RKO (cell line): ENCODE data around the gene TMEM169.
"Not testable (repeated sequence)": the region's sequence is repeated elsewhere in the genome, so short reads cannot be mapped to it uniquely, and the experiment has no call there.

Experiments used
- DNase-seq: peaks from one replicate; pipeline ENCODE4 v3.0.0-alpha.2; 2016; ENCODE audit warnings: low spot score

The TMEM169 gene

DNA sequence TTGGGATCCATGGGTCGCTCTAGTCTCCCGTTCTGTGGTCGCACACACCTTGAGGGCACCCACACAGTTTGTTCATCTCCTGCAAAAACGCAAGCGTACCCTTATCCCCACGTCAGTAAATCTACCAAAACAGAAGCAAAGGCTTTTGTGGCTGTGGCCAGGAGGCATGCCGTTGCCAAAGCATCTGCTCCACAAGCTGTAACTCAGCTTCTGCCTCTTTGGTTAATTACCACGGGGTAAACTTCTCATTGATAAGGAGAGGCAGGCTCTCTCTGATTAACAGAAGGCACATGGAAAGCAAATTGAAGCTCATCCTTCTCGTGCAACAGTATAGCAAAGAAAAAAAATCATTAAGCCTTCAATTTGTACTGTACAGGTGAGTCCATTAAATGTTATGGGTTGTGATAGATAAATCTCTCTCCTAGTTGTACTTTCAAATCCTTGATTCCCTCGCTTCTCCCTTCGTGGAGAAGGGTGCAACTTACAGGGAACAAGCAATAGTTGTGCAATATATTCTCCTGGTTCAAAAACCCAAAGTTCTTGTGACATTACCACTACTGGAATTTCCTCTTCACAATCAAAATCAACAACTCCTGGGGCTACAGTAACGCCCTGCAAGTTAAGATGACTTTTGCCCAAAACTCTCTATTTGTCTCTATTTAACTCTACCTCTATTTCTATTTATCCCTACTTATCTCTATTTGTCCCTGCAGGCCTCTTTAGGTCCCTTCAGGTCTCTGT lies 10.4 kb upstream of the TMEM169 start:
- DNase-seq = no peak

DNA sequence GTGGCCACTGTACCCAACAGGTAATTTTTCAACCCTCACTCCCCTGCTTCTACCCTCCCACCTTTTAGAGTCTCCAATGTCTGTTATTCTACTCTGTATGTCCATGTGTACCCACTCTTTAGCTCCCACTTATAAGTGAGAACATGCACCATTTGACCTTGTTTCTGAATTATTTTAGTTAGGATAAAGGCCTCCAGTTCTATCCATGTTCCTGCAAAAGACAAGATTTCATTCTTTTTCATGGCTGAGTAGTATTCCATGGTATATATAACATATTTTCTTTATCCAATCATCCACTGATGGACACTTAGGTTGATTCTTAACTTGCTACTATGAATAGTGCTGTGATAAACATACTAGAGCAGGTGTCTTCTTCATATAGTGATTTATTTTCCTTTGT lies 9.2 kb upstream of the TMEM169 start:
- DNase-seq = no peak

DNA sequence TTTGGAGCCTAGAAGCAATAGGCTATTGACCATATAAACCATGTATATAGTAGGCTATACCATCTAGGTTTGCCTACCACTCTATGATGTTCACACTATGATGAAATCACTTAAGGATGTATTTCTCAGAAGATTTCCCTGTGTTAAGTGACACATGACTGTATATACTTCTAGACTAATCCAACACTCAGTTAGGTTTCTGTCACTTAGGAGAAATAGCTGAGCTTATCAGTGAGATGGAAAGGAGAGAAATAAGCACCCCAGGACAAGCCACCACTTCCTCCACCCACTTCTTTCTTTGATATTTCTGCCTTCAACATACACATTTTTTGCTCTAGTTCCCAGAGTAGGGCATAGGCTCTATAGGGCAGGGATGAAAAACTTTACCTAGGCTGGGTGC lies 7.9 kb upstream of the TMEM169 start:
- DNase-seq = no peak

DNA sequence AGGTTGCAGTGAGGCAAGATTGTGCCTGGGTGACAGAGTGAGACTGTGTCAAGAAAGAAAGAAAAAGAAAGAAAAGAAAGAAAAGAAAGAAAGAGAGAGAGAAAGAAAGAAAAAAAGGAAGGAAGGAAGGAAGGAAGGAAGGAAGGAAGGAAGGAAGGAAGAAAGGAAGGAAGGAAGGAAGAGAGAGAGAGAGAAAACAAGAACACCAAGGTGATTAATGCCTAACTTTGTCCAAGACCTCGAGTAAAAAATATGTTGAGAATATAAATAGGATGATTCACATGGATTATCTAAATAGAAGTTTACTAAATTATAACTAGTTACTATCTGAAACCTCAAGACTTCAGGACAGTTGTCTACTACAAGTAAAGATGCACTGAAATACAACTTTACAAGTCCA lies 7.3 kb upstream of the TMEM169 start:
- no peak for DNase-seq

DNA sequence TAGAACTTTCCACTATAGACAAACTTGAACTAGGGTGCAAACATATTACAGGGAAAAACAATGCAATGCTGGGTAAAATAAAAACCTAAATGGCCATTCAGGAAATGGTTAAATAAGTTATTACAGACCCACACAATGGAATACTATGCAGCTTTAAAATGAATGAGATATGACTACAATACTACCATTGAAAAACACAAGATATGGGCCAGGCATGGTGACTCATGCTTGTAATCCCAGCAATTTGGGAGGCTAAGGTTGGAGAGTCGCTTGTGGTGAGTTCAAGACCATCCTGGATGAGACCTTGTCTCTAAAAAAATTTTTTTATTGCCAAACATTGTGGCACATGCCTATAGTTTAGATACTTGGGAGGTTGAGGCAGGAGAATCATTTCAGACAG lies 6.9 kb upstream of the TMEM169 start:
- DNase-seq = no peak

DNA sequence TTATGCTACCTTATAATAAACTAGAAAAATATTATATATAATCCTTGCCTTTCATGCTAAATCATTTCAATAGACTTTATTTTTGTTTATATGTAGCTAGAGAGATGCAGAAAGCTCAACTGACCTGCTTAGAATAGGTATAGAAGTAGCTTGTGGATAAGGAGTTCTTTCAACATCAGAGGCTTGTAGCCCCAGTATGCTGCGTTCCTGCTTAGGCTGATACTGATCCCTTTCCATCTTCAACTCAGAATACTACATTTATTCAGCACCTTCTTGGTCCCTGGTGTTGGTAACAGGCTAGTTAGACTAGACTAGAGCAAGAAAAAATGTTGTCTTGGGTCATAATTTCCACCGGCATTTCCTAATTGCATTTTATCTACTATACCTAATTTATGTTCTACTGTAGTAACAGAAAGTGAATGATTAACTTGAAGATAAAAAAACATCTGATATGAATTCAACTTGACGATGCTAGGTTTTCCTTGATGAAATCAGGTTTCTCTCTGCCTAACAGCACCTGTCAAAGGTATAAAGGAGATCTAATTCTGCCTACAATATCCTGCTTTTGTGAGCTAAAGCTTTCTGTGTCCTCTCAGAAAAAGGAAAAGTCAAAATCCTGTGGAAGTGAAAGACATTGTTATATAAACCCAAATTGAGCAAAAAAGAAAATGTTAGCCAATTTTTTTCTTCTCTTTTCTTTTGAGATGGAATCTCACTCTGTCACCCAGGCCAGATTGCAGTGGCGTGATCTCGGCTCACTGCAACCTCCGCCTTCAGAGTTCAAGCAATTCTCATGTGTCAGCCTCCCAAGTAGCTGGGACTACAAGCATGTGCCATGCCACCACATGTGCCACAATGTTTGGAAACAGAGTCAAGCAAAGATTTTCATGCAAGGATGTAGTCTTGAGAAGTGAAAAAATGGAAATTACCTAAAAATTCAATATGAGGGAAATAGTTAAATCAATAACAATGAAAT lies 5.9 kb upstream of the TMEM169 start:
- DNase-seq = no peak

DNA sequence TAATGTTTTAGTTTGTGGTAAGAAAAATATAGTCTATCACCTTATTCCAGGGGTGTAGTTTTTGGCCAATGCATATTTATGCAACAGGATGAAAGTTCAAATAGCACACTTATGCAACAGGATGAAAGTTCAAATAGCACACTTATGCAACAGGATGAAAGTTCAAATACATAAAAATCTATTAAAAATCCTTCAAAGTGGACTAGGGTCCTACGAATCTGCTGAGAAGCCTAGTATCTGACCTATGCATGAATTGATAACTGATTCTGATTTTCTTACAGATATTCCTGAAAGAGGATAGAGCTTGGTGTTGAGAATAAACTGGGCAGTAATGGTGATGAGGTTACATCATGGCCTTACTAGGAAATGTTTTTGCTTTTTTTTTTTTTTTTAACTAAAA lies 2.9 kb upstream of the TMEM169 start:
- no peak for DNase-seq

DNA sequence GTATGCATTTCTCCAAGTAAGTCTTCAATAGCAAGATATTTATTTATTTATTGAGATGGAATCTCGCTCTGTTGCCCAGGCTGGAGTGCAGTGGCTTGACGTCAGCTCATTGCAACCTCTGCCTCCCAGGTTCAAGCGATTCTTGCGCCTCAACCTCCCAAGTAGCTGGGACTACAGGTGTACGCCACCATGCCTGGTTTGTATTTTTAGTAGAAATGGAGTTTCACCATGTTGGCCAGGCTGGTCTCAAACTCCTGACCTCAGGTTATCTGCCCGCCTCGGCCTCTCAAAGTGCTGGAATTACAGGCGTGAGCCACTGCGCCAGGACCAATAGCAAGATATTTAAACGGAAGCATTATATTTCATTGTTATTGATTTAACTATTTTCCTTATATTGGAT lies 1.7 kb upstream of the TMEM169 start:
- not testable (repeated sequence) for DNase-seq

DNA sequence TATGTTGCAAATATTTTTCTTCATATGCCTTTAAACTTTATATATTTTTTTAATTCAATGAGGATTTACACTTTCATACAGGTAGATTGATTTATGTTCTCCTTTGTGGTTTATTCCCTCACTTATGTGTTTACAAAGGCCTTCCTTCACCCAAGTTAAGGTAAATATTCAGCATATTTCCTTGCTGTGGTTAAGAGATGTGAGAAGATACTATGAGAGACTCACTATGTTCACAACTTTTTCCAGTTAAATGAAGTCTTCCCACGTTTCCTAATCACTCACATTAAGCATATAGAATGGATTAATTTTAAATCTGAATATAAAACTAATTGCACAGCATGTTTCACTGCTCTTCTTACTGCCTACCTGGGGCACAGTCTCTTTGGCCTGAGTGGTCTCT lies 707 bp upstream of the TMEM169 start:
- DNase-seq = no peak

DNA sequence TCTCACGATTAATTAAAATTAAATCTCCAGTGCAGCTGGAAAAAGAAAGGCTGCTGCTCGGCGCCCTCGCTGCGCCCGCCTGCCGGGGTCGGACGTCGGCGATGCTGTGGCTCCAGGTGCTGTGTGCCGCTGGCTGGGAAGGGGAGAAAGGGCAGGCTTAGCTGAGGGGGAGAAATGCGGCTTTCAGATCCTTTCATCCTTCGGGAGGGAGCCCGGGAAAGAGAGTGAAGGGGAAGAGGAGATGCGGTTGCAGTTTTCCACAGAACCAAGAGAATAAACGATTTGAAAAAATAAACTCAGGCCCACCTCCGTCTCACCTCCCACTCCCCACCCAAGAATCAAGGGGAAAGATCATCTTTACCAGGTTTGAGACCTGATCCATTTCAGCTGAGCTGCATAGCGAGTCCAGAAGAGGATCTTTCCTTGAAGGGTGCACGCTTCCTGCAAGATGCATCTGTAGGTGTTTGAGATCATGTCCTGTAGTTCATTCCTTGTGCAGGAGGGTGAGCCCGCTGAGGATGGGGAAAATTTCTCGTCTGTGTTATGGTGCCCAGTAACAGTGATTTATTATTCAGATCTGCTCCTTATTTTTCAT lies 495 bp downstream of the TMEM169 start:
- no peak for DNase-seq

DNA sequence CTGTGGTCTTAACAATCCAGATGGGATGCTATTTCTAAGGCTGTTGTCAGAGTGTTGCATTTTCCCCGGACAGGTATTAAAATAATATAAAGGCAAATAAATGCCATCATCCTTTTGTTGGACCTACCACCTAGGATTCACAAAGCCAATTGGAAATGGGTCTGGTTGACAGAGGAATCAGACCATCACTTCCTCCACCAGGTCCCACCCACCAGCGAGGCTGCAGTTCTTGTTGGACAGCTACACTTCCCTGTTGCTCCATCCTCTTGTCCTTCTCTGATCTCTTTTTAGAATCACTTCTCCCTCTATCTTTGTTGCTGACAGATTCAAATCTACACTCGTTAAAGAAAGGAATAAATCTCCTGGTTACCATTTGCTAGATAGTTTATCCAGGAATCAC lies 1.1 kb downstream of the TMEM169 start:
- DNase-seq = no peak

DNA sequence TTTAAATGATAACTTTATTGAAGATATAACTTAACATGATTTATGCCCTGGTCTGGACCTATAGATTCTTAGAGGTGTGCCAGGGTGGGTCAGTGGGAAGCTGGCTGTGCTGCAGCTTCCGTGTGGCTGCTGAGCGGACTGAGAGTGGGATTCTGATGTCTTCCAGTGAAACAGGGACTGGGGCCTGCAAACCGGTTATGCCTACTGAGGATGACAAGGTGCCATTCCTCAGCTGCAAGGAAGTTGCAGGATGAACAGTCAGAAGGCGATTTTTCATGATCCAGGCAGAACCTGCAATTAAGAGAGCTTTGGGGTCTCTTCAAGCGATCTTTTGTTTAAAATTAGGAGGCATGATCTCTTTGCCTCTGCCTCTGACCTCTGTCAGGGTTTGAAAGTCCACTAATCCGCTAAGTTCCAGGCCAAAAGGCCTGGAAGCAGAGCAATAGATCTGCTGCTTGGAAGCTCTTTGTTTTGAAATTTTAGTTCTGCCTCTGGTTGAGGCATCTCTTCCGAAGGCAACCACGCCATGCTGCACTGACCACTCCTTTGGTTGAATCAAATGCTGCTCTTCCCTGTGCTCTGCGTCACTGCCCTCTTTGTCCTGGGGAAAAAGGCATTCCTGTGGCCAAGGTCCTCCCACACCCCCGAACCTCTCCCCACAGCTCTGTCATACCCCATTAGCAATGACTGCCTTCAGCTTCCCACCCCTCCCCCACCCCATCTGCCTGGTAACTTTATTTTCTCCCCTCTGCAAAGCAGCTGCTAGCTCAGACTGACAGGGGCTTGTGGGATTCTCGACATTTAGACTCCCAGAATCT lies 2.0 kb downstream of the TMEM169 start:
- DNase-seq = no peak

DNA sequence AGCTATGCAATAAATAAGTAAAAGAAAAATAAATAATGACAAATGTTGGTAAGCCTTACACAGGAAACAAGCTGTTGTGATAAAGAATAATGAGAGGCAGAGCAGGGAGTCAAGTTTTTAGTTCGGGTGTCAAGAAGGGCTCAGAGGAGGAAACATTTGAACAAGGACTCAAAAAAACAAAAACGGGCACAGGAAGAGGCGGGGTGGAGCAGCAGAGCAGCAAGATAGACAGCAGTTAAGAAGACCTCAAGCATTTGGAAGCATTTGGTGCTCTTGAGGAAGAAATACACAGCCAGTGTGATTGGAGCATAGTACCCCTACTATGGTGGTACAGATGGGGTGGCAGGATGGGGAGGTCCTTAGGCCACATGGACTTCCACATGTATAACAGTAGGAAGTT lies 2.8 kb downstream of the TMEM169 start:
- no peak for DNase-seq

DNA sequence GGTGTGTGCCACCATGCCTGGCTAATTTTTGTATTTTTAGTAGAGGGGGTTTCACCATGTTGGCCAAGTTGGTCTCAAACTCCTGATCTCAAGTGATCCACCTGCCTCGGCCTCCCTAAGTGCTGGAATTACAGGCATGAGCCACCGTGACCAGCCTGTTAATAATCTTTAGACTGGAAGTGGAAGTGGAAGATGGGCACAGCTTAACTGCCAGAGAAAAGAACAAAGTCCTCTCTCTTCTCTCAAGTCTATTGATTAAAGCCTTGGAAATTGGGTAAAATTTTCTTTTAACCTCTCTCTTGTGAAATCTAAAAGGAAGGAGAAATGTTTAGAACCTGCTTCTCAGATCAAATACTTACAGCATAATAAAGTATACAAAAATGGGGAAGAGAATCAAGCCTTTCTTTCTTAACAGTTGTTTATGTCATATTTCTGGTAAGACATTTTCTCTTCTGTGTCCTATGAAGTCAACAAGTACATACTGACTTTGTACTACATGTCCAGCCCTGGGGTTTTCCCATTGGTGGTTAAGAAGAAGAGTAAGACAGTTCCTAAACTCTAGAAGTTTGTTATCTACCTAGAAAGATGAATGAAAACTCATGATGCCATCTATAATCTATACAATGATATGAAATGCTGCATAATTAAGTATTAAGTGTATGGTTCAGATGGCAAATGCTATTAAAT lies 4.6 kb downstream of the TMEM169 start:
- no peak for DNase-seq

DNA sequence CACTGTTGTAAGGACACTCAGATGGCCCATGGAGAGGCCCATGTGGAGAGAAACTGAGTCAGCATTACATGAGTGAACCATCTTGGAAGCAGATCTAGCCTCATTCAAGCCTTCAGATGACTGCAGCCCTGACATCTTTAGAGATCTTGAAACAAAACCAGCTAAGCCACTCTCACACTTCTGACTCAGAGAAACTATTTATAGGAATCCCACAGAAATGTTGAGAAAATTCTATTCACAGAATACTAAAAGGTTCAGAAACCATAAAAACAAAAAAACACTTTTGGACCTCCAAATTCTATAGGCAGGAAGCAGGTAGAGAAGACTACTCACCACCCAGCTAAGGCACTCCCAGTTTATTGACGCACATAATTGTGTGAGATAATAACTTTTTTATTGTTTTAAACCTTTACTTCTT lies 8.7 kb downstream of the TMEM169 start:
- DNase-seq = no peak

DNA sequence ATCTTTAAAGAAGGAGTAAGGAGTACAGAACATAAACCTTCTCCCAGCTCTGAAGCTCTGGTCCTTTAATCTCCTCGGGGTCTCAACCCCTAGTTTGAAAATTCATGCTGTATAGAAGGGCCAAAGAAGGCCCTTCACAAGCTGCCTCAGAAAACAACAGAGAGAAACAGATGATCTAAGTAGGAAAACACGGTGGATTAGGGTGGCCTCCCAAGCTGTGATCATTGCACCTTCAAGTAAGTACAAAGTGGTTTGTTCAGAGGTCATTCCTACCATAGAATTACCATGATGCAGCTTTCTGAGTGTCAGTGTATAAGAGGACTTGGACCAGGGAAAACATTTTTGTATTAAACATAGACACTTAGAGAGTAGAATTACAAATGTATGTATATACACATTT lies 10.9 kb downstream of the TMEM169 start:
- no peak for DNase-seq

DNA sequence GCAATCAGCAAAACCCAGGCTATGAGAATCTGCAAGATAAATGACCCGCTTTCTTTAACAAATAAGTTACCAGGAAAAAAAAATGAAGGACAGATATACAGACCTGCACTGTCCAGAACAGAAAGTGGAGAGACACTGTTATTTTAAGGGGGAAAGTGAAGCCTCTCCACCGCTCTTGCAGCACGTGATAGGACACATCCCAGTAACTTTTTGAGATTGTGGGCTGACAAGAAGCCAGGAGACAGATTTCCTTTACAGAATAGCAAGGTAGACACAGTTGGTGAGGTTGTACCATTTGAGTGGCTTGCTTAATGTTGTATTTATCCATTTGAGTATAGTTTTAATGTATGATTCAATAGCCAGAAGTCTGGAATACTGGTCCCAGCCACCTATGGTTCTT lies 13.0 kb downstream of the TMEM169 start:
- no peak for DNase-seq

DNA sequence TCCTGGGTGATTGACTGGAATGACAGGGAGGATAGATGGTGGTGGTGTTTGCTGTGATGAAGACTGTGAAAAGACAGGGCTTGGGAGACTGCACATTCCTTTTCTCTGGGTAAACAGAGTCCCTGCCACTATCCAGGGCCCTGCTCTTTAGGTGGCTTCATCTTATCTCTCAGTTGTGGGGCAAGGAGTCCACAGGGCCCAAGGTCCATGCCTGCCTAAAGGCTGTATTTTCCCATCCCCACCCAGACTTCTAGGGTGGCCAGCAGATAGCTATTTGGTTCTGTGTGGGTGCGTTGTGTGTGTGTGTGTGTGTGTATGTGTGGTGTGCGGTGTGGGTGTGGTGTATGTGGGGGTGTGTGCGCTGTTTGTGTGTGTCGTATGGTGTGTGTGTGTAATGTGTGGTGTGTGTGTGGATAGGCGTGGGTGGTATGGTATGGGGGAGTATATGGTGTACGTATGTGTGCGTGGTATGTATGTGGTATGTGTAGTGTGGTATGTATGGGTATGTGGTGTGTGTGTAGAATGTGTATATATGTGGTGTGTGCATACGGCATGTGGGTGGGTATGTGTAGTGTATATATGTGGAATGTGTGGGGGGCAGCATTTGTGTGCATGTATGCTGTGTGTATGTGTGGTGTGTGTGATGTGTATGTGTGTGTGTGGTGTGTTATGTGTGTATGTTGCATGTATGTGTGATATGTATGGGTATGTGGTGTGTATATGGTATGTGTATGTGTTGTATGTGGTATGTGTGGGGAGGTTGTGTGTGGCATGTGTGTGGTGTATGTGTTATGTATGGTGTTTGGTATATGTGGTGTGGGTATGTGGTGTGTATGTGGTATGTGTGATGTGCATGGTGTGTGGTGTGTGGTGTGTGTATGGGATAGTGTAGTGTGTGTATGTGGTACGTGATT lies 17.0 kb downstream of the TMEM169 start:
- DNase-seq = no peak

DNA sequence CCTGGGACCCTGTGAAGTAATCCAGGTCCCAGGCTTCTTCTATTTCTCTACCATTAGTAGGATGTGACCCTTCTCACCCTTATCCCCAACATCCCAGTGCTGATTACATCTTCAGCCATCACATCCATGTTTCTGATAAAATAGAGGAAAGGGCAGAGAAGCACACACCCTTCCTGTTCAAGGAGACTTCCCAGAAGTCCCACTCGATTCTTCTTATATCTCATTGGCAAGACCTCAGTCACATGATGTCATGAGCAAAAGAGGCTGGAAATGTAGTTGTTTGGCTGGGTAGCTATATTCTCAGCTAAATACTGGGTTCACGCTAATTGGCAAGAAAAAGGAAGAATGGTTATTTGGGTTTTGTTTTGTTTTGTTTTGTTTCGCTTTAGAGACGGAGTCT lies 19.4 kb downstream of the TMEM169 start:
- no peak for DNase-seq

DNA sequence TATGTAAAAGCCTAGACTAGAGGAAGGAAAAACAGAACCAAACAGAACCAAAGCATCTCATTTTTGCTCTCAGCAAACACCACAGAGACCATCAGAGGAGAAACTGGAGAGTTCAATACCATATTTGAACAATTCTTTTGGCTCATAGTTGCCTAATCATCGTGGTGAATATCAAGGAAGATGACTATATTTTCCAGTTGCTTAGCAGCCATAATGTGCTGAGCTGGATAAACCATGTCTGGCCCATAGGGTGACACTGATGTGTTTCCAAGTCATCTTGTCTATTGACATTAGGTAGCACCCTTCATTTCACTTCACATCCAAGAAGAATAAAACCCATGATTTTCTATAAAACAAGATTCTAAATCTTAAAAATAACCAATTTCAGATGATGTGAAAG lies 21.5 kb downstream of the TMEM169 start:
- DNase-seq = no peak
